Breast epithelium (tissue), 4 donors: ENCODE data around the gene DSCAM. TPM values are rescaled to one million over a fixed set of nuclear protein-coding genes. Genes with fewer than 3 reads are reported as not detected.

Experiments used
- DNase-seq, 2 donors: peaks; one replicate each; pipeline ENCODE4 v3.0.0-alpha.2; 2019; ENCODE audit warnings: low spot score in 2 of 2
- H3K27ac ChIP-seq, 2 donors: fragments of 200-600 bp; sonication (generic) in 1 of 2; one replicate each; pipeline ENCODE4 v1.5.1; 2016 to 2019; ENCODE audit warnings: mild to moderate bottlenecking in 1 of 2
- H3K27me3 ChIP-seq, 2 donors: fragments of 200-600 bp; sonication (generic) in 1 of 2; one replicate each; pipeline versions ENCODE4 v1.5.1 to v1.6.0; 2017 to 2019; ENCODE audit warnings: control low read depth in 1 of 2, mild to moderate bottlenecking in 1 of 2
- H3K36me3 ChIP-seq: fragments of 200-600 bp; one replicate; pipeline ENCODE4 v1.5.1; 2019
- H3K4me1 ChIP-seq, 2 donors: fragments of 200-600 bp; sonication (generic); one replicate each; pipeline ENCODE4 v1.5.1; 2016 to 2019; ENCODE audit warnings: control low read depth in 1 of 2
- H3K4me3 ChIP-seq, 3 donors: fragments of 200-600 bp; sonication (generic); 1 replicate in 2 of 3; 2 replicates in 1 of 3; pipeline ENCODE4 v1.5.1; 2016 to 2019; ENCODE audit warnings: mild to moderate bottlenecking in 3 of 3, moderate library complexity in 2 of 3
- H3K9me3 ChIP-seq, 2 donors: fragments of 200-600 bp; sonication (generic) in 1 of 2; one replicate each; pipeline ENCODE4 v1.5.1; 2016 to 2019; ENCODE audit warnings: control low read depth in 1 of 2
- POLR2A ChIP-seq: fragments of 450-650 bp; IDR thresholded peaks from one replicate; pipeline ENCODE4 v1.6.1; 2016; ENCODE audit warnings: antibody characterized with exemption, mild to moderate bottlenecking, moderate library complexity
- POLR2AphosphoS5 ChIP-seq, 3 donors: sonication (generic); formaldehyde crosslinking; IDR thresholded peaks; one replicate each; pipeline ENCODE4 v1.6.1; 2017; ENCODE audit warnings: antibody characterized with exemption in 3 of 3
- intact Hi-C: fragments of 100-400 bp; cut with DNase I; formaldehyde crosslinking; loops from one replicate; pipeline ENCODE4 v1.15.1; 2023; ENCODE audit warnings: low total_unique reads
- total RNA-seq, 3 donors: library from RNA; depleted of rRNA; stranded (reverse); fragments of >200 nt; gene quantifications; one replicate each; pipeline ENCODE4 v1.1.0, GENCODE V29; 2016
- TF ChIP-seq, protein P1 (sequence below), 3 donors: fragments of 450-650 bp; IDR thresholded peaks; one replicate each; pipeline ENCODE4 v1.5.1; 2016 to 2017; ENCODE audit warnings: antibody characterized with exemption in 3 of 3, mild to moderate bottlenecking in 3 of 3, moderate library complexity in 3 of 3

Gene DSCAM
- total RNA-seq, 3 donors from 2014 or later = 0.33 to 0.44 TPM; not detected in 1

DNA sequence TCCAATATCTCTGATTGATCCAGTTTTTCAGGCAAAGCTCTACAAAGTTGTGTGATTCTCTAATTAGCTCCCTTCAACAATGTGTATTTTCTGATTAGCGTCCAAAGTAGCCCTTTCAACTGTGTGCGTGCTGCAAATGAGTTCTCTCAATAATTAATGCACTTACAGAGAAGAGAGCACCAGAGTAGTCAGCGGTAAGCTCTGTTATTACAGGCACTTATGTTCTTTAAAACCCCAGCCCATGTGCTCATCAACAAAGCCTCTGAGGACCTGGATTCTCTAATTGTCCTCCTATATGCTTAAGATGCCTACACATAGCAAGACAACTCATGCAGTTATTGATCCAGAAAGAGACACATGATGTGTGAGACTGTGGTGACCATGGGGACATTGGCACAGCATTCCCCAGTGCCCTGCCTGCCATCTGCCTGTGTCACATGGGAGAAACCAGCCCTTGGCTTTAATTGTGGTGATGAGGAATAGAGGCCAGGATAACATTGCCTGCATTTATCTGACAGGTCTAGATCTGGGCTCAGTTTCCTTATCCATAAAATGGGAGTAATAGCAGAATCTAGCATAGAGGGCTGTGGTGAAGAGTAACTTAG lies 828.0 kb downstream of the DSCAM start:
- no peak for DNase-seq
- TF ChIP-seq, protein P1, sequence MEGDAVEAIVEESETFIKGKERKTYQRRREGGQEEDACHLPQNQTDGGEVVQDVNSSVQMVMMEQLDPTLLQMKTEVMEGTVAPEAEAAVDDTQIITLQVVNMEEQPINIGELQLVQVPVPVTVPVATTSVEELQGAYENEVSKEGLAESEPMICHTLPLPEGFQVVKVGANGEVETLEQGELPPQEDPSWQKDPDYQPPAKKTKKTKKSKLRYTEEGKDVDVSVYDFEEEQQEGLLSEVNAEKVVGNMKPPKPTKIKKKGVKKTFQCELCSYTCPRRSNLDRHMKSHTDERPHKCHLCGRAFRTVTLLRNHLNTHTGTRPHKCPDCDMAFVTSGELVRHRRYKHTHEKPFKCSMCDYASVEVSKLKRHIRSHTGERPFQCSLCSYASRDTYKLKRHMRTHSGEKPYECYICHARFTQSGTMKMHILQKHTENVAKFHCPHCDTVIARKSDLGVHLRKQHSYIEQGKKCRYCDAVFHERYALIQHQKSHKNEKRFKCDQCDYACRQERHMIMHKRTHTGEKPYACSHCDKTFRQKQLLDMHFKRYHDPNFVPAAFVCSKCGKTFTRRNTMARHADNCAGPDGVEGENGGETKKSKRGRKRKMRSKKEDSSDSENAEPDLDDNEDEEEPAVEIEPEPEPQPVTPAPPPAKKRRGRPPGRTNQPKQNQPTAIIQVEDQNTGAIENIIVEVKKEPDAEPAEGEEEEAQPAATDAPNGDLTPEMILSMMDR (IDR thresholded peaks at IDR 0.05) = no peak
- TF ChIP-seq POLR2AphosphoS5 (IDR thresholded peaks at IDR 0.05) (no peak), POLR2A (no peak)
- Histone ChIP-seq H3K4me3 (no peak overlapping the region), H3K4me1 (no peaks in the 10 kb centered on the region), H3K27ac (no peak overlapping the region), H3K9me3 (no peaks in the 10 kb centered on the region), H3K36me3 (no peaks in the 10 kb centered on the region), H3K27me3 (no peaks in the 10 kb centered on the region)
- intact Hi-C loops = no loop called here

DNA sequence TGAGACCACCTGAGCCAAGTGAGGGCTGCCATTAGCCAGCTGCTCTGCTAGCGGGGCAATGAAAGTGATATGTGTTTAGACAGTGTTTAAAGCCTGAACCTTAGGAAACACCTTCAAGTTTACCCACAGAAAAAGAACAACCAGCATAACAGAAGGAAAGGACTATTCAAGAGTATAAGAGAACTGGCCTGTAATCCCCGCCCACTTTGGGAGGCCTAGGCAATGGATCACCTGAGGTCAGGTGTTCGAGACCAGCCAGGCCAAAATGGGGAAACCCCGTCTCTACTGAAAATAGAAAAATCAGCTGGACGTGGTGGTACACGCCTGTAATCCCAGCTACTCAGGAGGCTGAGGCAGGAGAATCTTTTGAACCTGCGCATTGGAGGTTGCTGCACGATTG lies 830.3 kb downstream of the DSCAM start:
- H3K27ac ChIP-seq = no peak overlapping the region
- no peaks in the 10 kb centered on the region for H3K36me3 ChIP-seq
- H3K27me3 ChIP-seq = no peaks in the 10 kb centered on the region
- no peaks in the 10 kb centered on the region for H3K9me3 ChIP-seq
- H3K4me1 ChIP-seq = no peaks in the 10 kb centered on the region
- intact Hi-C loops = no loop called here
- TF ChIP-seq, protein P1 (IDR thresholded peaks at IDR 0.05) = no peak
- TF ChIP-seq POLR2A (no peak), POLR2AphosphoS5 (IDR thresholded peaks at IDR 0.05) (no peak)
- DNase-seq = no peak
- no peak overlapping the region for H3K4me3 ChIP-seq

DNA sequence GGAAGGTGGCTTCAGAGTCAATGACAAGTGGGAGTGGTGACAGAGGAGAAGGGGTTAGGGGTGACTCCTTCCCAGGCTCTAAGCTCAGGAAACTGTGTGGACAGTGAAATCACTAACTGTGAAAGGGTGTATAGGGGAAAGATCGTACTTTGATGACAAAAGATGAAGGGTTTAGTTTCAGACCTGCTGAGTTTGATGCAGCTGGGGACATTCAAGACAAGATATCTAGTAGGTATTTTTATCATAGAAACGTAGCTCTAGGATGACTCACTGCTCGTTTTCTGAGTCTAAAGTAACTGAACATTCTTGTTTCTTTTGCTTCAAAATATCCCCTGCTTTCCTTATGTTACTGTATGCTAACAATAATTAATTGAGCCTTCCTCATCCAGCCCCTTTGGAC lies 830.7 kb downstream of the DSCAM start:
- H3K4me1 ChIP-seq = no peaks in the 10 kb centered on the region
- no peaks in the 10 kb centered on the region for H3K9me3 ChIP-seq
- no peak for DNase-seq
- TF ChIP-seq POLR2AphosphoS5 (IDR thresholded peaks at IDR 0.05) = no peak
- TF ChIP-seq, protein P1 (IDR thresholded peaks at IDR 0.05) = no peak
- no peak for TF ChIP-seq POLR2A
- intact Hi-C loops = no loop called here
- no peaks in the 10 kb centered on the region for H3K27me3 ChIP-seq
- no peak overlapping the region for H3K27ac ChIP-seq
- H3K4me3 ChIP-seq = no peak overlapping the region
- H3K36me3 ChIP-seq = no peaks in the 10 kb centered on the region

DNA sequence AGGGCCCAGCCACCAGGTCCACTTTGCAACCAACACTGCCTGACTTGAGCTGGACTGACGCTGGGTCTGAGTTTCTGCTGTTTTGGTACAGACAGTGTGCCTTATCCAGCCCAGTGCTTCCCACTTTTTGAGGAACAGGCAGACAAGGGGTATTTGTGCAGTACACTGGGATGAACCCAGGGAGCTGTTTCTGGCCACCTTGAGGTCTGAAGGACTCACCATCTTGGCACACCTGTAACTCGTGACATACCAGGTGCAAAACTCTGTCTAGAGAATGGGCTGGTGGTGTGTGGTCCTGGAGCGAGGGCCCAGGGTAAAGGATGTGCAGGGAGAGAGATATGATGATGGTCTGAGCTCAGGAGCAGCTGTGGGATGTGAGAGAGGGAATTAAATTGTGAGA lies 831.1 kb downstream of the DSCAM start:
- DNase-seq = no peak
- TF ChIP-seq, protein P1 (IDR thresholded peaks at IDR 0.05) = no peak
- intact Hi-C loops = no loop called here
- no peak overlapping the region for H3K4me3 ChIP-seq
- H3K9me3 ChIP-seq = no peaks in the 10 kb centered on the region
- H3K27me3 ChIP-seq = no peaks in the 10 kb centered on the region
- no peaks in the 10 kb centered on the region for H3K36me3 ChIP-seq
- no peak overlapping the region for H3K27ac ChIP-seq
- H3K4me1 ChIP-seq = no peaks in the 10 kb centered on the region

DNA sequence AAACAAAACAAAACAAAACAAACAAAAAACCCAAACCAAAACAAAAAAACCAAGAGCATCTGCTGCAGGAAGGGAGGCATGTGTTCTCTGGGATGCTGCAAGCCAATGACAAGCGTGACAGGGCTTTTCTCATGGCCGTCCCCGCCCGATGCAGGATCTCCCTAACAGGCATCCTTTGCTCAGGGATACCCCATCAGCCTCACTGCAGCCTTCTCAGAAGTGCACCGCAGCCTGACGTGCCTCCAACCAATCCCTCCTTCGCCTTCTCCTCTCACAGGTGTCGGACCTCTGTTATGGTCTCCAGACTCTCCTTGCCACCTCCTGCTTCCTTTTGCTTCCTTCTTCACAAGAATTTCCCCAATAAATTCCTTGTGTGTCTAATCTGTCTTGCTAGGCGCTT lies 832.6 kb downstream of the DSCAM start:
- Histone ChIP-seq H3K27ac (no peak overlapping the region), H3K4me1 (no peaks in the 10 kb centered on the region), H3K4me3 (no peak overlapping the region), H3K9me3 (no peaks in the 10 kb centered on the region), H3K36me3 (no peaks in the 10 kb centered on the region), H3K27me3 (no peaks in the 10 kb centered on the region)
- DNase-seq = no peak
- TF ChIP-seq POLR2AphosphoS5 (IDR thresholded peaks at IDR 0.05) = no peak
- no peak for TF ChIP-seq POLR2A
- TF ChIP-seq, protein P1 (IDR thresholded peaks at IDR 0.05) = no peak
- intact Hi-C loops = loop anchor here (5.0 kb wide), 1 partner anchor 513 kb away; no protein-coding TSS in a partner anchor
